Measurements from ENCODE around the gene ABCC2. TPM values are rescaled to one million over a fixed set of nuclear protein-coding genes. Genes with fewer than 3 reads are reported as not detected.

ABCC2 gene
- total and polyA plus RNA-seq, 2 experiments from 2014 or later: 0.19 to 0.86 TPM

GRCh38 chr10:99770408-99771045 is 11.9 kb upstream of the ABCC2 start:
- 87 to 89% methylated on average over 4 of the region's 4 CpGs for WGBS, 2 experiments (ENCODE audit: low coverage in 1 of 2, low lambda C conversion rate in 2 of 2, missing lambda C conversion rate in 2 of 2)
- no peaks in the 10 kb centered on the region for H3K79me2 ChIP-seq (ENCODE audit: insufficient read depth)
- H3K27ac ChIP-seq: no peak overlapping the region
- H3K9me2 ChIP-seq (ENCODE audit: insufficient read depth): peaks cover 3% of the 10 kb centered on the region; the same call in 1 of the 2 replicates
- H3K36me3 ChIP-seq (ENCODE audit: low read depth): no peaks in the 10 kb centered on the region
- no peaks in the 10 kb centered on the region for H3K9me3 ChIP-seq (ENCODE audit: low read depth)
- H3F3A ChIP-seq (ENCODE audit: insufficient read depth): peaks cover 22% of the 10 kb centered on the region
- in situ Hi-C loops (cut with MboI): no loop called here
- H4K20me1 ChIP-seq (ENCODE audit: insufficient read depth): no peaks in the 10 kb centered on the region
- H3K27me3 ChIP-seq (replicated peaks; ENCODE audit: insufficient read depth): no peaks in the 10 kb centered on the region
- H3K4me3 ChIP-seq: no peak overlapping the region
- peaks cover 14% of the 10 kb centered on the region for H3K4me1 ChIP-seq (ENCODE audit: insufficient read depth)
- no peak overlapping the region for H2AFZ ChIP-seq
- no peak overlapping the region for H3K4me2 ChIP-seq (ENCODE audit: unreplicated experiment)
- no peak for TF ChIP-seq EZH2phosphoT487 (IDR thresholded peaks at IDR 0.05; ENCODE audit: insufficient read depth, low read depth)
- no peak for TF ChIP-seq EZH2 (IDR thresholded peaks at IDR 0.05; ENCODE audit: insufficient read depth, poor library complexity, severe bottlenecking)
- DNase-seq: no peak
- H3K9ac ChIP-seq: no peak overlapping the region

GRCh38 chr10:99775850-99776249 is 6.6 kb upstream of the ABCC2 start:
- Histone ChIP-seq H3K4me2 (ENCODE audit: unreplicated experiment) (peak overlapping the region; percentile 72), H3K9me3 (ENCODE audit: low read depth) (no peaks in the 10 kb centered on the region), H3K79me2 (ENCODE audit: insufficient read depth) (no peaks in the 10 kb centered on the region), H3F3A (ENCODE audit: insufficient read depth) (peaks cover 35% of the 10 kb centered on the region), H3K4me3 (peak overlapping the region; percentile 35), H3K27me3 (replicated peaks; ENCODE audit: insufficient read depth) (no peaks in the 10 kb centered on the region), H3K4me1 (ENCODE audit: insufficient read depth) (peaks cover 50% of the 10 kb centered on the region), H4K20me1 (ENCODE audit: insufficient read depth) (no peaks in the 10 kb centered on the region), H3K9ac (peak overlapping the region; percentile 64), H2AFZ (peak overlapping the region; percentile 35), H3K36me3 (ENCODE audit: low read depth) (no peaks in the 10 kb centered on the region), H3K27ac (peak overlapping the region; percentile 95), H3K9me2 (ENCODE audit: insufficient read depth) (no peaks in the 10 kb centered on the region)
- TF ChIP-seq EZH2 (IDR thresholded peaks at IDR 0.05; ENCODE audit: insufficient read depth, poor library complexity, severe bottlenecking): no peak
- TF ChIP-seq EZH2phosphoT487 (IDR thresholded peaks at IDR 0.05; ENCODE audit: insufficient read depth, low read depth): no peak
- peak; percentile 92 for DNase-seq
- in situ Hi-C loops (cut with MboI): no loop called here

- peak overlapping the region; percentile 98 for H3K27ac ChIP-seq
- H3K36me3 ChIP-seq (ENCODE audit: low read depth): no peaks in the 10 kb centered on the region
- H3K4me3 ChIP-seq: no peak overlapping the region
- no peaks in the 10 kb centered on the region for H3K9me2 ChIP-seq (ENCODE audit: insufficient read depth)
- WGBS, 2 experiments (ENCODE audit: low coverage in 1 of 2, low lambda C conversion rate in 2 of 2, missing lambda C conversion rate in 2 of 2): 100% methylated on average over 1 of the region's 1 CpG
- H3K79me2 ChIP-seq (ENCODE audit: insufficient read depth): no peaks in the 10 kb centered on the region
- no peak for TF ChIP-seq EZH2phosphoT487 (IDR thresholded peaks at IDR 0.05; ENCODE audit: insufficient read depth, low read depth)
- TF ChIP-seq EZH2 (IDR thresholded peaks at IDR 0.05; ENCODE audit: insufficient read depth, poor library complexity, severe bottlenecking): no peak
- peak overlapping the region; percentile 100 for H3K4me2 ChIP-seq (ENCODE audit: unreplicated experiment)
- no peak overlapping the region for H3K9ac ChIP-seq
- in situ Hi-C loops (cut with MboI): no loop called here
- no peaks in the 10 kb centered on the region for H4K20me1 ChIP-seq (ENCODE audit: insufficient read depth)
- H3K4me1 ChIP-seq (ENCODE audit: insufficient read depth): peaks cover 63% of the 10 kb centered on the region
- peak overlapping the region; percentile 82; the same call in 1 of the 2 replicates for H2AFZ ChIP-seq
- DNase-seq: no peak
- H3K27me3 ChIP-seq (replicated peaks; ENCODE audit: insufficient read depth): no peaks in the 10 kb centered on the region
- peaks cover 35% of the 10 kb centered on the region for H3F3A ChIP-seq (ENCODE audit: insufficient read depth)
- H3K9me3 ChIP-seq (ENCODE audit: low read depth): no peaks in the 10 kb centered on the region
These were observed 4.3 kb upstream of the ABCC2 start for GRCh38 chr10:99777918-99778714.

GRCh38 chr10:99779335-99779734 is 3.1 kb upstream of the ABCC2 start:
- no peak for TF ChIP-seq EZH2phosphoT487 (IDR thresholded peaks at IDR 0.05; ENCODE audit: insufficient read depth, low read depth)
- no peak for TF ChIP-seq EZH2 (IDR thresholded peaks at IDR 0.05; ENCODE audit: insufficient read depth, poor library complexity, severe bottlenecking)
- H3K4me2 ChIP-seq (ENCODE audit: unreplicated experiment): peak overlapping the region; percentile 100
- no peaks in the 10 kb centered on the region for H3K36me3 ChIP-seq (ENCODE audit: low read depth)
- no peaks in the 10 kb centered on the region for H3K9me2 ChIP-seq (ENCODE audit: insufficient read depth)
- H3K4me3 ChIP-seq: peak overlapping the region; percentile 70
- in situ Hi-C loops (cut with MboI): no loop called here
- H3K79me2 ChIP-seq (ENCODE audit: insufficient read depth): no peaks in the 10 kb centered on the region
- H3K4me1 ChIP-seq (ENCODE audit: insufficient read depth): peaks cover 75% of the 10 kb centered on the region
- no peaks in the 10 kb centered on the region for H3K9me3 ChIP-seq (ENCODE audit: low read depth)
- peaks cover 38% of the 10 kb centered on the region for H3F3A ChIP-seq (ENCODE audit: insufficient read depth)
- no peaks in the 10 kb centered on the region for H4K20me1 ChIP-seq (ENCODE audit: insufficient read depth)
- peak overlapping the region; percentile 87 for H3K9ac ChIP-seq
- WGBS, 2 experiments (ENCODE audit: low coverage in 1 of 2, low lambda C conversion rate in 2 of 2, missing lambda C conversion rate in 2 of 2): 14 to 17% methylated on average over 4 of the region's 4 CpGs
- peak; percentile 76 for DNase-seq
- no peaks in the 10 kb centered on the region for H3K27me3 ChIP-seq (replicated peaks; ENCODE audit: insufficient read depth)
- peak overlapping the region; percentile 98 for H3K27ac ChIP-seq
- peak overlapping the region; percentile 82 for H2AFZ ChIP-seq
